Neutrophil (primary cell): ENCODE results near the gene CACNA1D.

Source experiments
- H3K27ac ChIP-seq: fragments of 200-600 bp; sonication (generic); 2 replicates; pipeline ENCODE4 v1.5.1; 2016; ENCODE audit warnings: mild to moderate bottlenecking, moderate library complexity
- H3K27me3 ChIP-seq: fragments of 200-600 bp; sonication (generic); 2 replicates; pipeline ENCODE4 v1.6.0; 2016; ENCODE audit warnings: mild to moderate bottlenecking
- H3K36me3 ChIP-seq: fragments of 200-600 bp; sonication (generic); 2 replicates; pipeline ENCODE4 v1.5.1; 2017
- H3K4me1 ChIP-seq, 2 experiments: fragments of 200-600 bp in 1 of 2; sonication (generic) in 1 of 2; 1 replicate in 1 of 2; 2 replicates in 1 of 2; pipeline versions ENCODE4 v1.5.1 to v1.6.1; 2013 to 2016; ENCODE audit warnings: low read depth in 1 of 2, low read length in 1 of 2, mild to moderate bottlenecking in 1 of 2, moderate library complexity in 1 of 2; ENCODE audit not compliant: control insufficient read depth in 1 of 2, insufficient read depth in 1 of 2
- H3K4me3 ChIP-seq, 2 experiments: fragments of 200-600 bp in 1 of 2; sonication (generic) in 1 of 2; 1 replicate in 1 of 2; 2 replicates in 1 of 2; pipeline ENCODE4 v1.5.1; 2013 to 2016; ENCODE audit warnings: low read depth in 1 of 2, low read length in 1 of 2, mild to moderate bottlenecking in 1 of 2, moderate library complexity in 1 of 2
- H3K9me3 ChIP-seq: fragments of 200-600 bp; sonication (generic); 2 replicates; pipeline ENCODE4 v1.5.1; 2016
- CTCF ChIP-seq: fragments of 200-600 bp; sonication (generic); IDR thresholded peaks from 2 replicates; pipeline ENCODE4 v1.5.1; 2016; ENCODE audit warnings: antibody characterized with exemption

CACNA1D gene

GRCh38 chr3:53624061-53624857 is 129.8 kb downstream of the CACNA1D start:
- H3K27me3 ChIP-seq, result peaks cover 84% of the 10 kb centered on the region
- TF ChIP-seq CTCF, result no peak
- H3K4me1 ChIP-seq, result no peaks in the 10 kb centered on the region
- no peak overlapping the region for H3K4me3 ChIP-seq
- no peaks in the 10 kb centered on the region for H3K9me3 ChIP-seq
- no peaks in the 10 kb centered on the region for H3K36me3 ChIP-seq
- H3K27ac ChIP-seq, result no peak overlapping the region

- no peaks in the 10 kb centered on the region for H3K4me1 ChIP-seq
- H3K27ac ChIP-seq, result no peak overlapping the region
- peaks cover 74% of the 10 kb centered on the region for H3K27me3 ChIP-seq
- H3K4me3 ChIP-seq, result no peak overlapping the region
- no peaks in the 10 kb centered on the region for H3K36me3 ChIP-seq
- H3K9me3 ChIP-seq, result no peaks in the 10 kb centered on the region
- no peak for TF ChIP-seq CTCF
Measured at GRCh38 chr3:53626876-53627275, 132.5 kb downstream of the CACNA1D start.

GRCh38 chr3:53628536-53629401 is 134.4 kb downstream of the CACNA1D start:
- peaks cover 67% of the 10 kb centered on the region for H3K27me3 ChIP-seq
- no peaks in the 10 kb centered on the region for H3K9me3 ChIP-seq
- no peaks in the 10 kb centered on the region for H3K4me1 ChIP-seq
- H3K36me3 ChIP-seq, result no peaks in the 10 kb centered on the region
- H3K27ac ChIP-seq, result no peak overlapping the region
- no peak overlapping the region for H3K4me3 ChIP-seq
- no peak for TF ChIP-seq CTCF

GRCh38 chr3:53629402-53629723 is 135.0 kb downstream of the CACNA1D start:
- H3K27ac ChIP-seq, result no peak overlapping the region
- TF ChIP-seq CTCF, result no peak

GRCh38 chr3:53630547-53630946 is 136.1 kb downstream of the CACNA1D start:
- Histone ChIP-seq H3K4me1 (no peaks in the 10 kb centered on the region), H3K4me3 (no peak overlapping the region), H3K27ac (no peak overlapping the region), H3K9me3 (no peaks in the 10 kb centered on the region), H3K36me3 (no peaks in the 10 kb centered on the region), H3K27me3 (peaks cover 67% of the 10 kb centered on the region)
- TF ChIP-seq CTCF, result no peak

More at GRCh38 chr3:53629402-53629723, 135.0 kb downstream of the CACNA1D start:
- H3K4me1 ChIP-seq, result no peaks in the 10 kb centered on the region
- no peaks in the 10 kb centered on the region for H3K36me3 ChIP-seq
- no peak overlapping the region for H3K4me3 ChIP-seq
- no peaks in the 10 kb centered on the region for H3K9me3 ChIP-seq
- peaks cover 66% of the 10 kb centered on the region for H3K27me3 ChIP-seq
